ENCODE measurements around the gene MAN1A1.
A peak's percentile ranks its signal among the peaks of the same experiment; 100 is the strongest.
"Not testable (repeated sequence)": the region's sequence is repeated elsewhere in the genome, so short reads cannot be mapped to it uniquely, and the experiment has no call there.

MAN1A1 gene

DNA sequence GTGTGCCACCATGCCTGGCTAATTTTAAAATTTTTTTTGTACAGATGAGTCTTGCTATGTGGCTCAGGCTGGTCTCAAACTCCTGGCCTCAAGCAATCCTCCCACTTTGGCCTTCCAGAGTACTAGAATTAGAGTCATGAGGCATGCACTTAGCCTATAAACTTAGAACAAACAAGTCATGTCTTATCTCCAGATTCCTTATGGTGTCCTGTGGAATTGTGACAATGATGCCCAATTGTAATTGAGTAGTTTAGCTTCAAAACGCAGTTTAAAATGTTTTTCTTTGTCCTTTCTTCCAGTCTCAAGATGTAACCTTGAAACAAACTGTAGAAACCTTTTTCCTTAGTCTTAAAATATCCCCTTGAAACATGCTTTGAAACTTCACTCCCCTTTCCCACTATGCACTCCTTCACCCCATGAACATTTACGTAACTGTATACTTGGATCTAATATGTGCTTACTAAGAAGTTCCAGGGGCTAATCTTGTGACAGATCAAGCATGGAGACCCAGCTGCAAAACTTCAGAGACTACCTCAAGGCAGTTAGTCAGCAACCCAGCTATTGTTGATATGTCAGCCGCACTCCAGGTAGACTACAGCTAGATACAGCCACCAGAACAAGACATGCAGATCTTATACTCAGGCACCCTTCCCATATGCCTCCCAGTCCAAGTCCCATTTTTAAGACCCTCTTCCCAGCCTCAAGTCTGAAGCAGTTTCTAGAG, 46.2 kb downstream of the MAN1A1 start:
- DNase-seq (ENCODE audit: low read depth in 2 of 2): no peak

DNA sequence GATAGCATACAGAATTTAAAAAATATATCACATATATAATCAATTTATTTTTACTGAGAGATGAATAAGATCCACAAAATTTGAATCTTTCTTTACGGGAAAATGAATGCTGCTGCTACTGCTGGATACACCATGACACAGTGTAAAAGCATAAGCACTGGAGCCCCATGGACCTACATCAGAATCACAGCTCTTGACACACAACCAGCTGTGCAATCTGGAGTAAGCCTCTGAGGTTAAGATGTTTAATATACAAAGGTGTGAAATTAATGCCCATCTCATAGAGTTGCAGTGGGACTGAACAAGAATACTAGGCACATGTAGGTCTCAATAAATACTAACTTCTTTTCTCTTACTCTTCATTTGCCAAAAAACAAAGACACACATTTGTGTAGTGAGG, 48.1 kb downstream of the MAN1A1 start:
- DNase-seq (ENCODE audit: low read depth in 2 of 2): no peak

DNA sequence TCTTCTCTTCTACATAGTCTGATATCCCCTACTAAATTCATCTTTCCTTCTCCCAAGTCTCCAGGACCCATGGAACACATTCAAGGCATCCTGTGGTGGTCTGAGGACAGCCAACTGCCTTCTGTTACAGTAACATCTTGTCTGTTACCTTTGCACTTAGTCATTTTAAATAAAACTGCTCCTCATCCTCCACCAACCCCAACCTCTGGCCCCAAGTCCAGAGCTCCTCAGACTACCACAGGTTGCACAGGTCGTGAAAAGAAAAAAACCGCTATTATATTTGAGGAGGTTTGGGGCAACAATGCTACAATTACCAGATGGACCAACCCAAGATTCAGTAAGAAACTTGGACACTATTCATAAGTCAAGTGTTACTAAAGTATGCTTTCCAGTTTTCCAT, 49.9 kb downstream of the MAN1A1 start:
- DNase-seq (ENCODE audit: low read depth in 2 of 2): no peak

DNA sequence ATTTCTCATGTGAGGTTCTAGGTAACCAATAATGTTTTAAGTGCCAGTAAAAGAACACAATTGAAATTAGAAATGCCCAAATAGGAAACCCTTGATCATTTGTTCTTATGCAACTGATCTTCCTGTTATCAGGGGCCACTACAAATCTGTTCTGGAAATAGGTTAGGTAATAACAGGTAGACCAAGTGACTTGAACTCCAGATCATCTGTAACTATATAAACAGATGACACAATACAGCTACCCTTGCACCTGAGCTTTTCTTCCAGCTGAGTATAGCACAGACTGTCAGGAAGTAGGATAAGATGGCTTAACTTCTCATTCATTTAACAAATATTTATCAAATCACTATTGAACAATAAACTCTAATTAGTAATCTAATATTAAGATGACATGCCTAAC, 52.5 kb downstream of the MAN1A1 start:
- DNase-seq (ENCODE audit: low read depth in 2 of 2): no peak

DNA sequence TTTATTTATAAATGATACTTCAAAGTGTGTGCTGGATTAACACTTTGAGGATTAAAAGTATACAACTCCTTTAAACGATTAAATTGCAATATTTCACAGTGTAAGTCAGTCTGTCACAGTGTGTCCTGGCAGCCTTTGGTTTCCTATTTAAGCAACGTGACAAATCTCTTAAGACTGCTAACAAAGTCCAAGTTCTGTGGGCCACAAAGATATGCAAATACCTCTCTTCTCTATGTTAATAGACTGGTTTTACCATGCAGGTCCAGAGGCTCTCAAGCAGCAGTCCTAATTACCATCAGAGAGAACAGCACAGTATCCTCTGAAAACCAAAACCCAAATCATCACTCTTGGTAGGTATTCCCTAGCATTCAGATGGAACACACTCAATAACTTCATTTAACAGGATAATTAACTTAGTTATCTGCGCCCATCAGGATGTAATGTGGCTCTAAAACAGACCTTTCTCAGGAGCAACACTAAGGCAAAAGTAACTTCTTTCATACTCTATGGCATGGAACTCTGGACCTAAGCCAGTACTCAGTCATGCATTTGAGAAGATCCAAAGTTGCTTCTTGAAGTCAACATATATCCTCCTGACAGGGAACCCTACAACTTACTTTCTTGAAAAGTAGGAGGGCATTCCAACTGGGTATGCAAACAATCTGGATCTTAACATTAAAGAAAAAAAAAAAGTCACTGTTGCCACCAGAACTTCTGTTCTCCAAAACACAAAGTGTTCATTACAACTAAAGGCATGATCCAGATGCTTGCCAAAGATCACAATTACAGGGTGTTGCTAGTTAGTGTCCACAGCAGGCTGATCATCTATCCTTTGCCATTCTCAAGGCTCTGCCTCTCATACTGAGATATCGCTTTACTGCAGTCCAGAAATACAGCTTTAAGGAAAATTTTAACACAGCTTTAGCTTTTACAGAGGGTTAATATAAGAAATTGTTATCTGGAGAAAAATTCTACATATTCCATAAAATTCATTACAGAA, 53.2 kb downstream of the MAN1A1 start:
- DNase-seq (ENCODE audit: low read depth in 2 of 2): no peak

DNA sequence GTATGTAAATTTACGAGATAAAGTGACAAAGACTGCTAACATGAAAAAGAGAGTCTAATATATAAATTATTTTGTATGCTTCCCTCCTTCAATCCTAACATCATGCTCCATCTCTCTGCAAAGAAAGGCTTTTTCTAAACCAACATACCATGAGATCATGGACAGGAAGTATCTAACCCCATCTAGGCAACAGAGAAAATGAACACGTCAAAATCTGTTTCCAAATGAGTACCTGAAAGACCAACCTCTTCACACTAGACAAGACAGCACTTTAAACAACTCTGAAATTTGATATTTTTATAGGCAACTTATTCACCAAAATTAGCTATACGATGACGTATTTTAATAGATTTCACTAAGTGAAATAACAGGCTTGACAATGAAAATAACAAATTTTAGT, 54.6 kb downstream of the MAN1A1 start:
- DNase-seq (ENCODE audit: low read depth in 2 of 2): no peak

DNA sequence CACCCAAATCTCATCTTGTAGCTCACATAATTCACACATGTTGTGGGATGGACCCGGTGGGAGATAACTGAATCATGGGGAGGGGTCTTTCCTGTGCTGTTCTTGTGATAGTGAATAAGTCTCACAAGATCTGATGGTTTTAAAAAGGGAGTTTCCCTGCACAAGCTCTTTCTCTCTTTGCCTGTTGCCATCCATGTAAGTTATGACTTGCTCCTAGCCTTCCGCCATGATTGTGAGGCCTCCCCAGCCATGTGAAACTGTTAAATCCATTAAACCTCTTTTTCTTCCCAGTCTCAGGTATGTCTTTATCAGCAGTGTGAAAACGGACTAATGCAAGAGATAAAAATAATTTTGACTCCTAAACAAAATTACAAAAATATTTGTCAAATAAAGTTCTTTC, 58.5 kb downstream of the MAN1A1 start:
- not testable (repeated sequence) for DNase-seq (ENCODE audit: low read depth in 2 of 2)

DNA sequence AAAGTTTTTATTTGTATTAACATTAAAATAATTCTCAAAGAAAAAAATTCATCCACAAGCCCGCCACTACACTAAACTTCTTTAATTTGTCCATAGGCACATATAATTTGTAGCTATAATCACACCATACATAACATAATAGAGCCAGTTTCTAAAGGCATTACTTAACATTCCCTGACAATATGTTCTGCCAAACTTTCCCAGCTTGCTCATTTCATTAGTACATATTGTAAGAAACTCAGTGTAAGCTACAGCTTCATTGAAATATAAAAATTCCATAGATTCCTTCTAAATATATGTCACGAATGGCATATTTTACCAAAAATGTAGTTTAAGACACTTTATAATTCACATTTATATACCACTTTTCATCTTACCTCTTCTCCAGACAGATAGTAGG, 59.3 kb downstream of the MAN1A1 start:
- no peak for DNase-seq (ENCODE audit: low read depth in 2 of 2)

DNA sequence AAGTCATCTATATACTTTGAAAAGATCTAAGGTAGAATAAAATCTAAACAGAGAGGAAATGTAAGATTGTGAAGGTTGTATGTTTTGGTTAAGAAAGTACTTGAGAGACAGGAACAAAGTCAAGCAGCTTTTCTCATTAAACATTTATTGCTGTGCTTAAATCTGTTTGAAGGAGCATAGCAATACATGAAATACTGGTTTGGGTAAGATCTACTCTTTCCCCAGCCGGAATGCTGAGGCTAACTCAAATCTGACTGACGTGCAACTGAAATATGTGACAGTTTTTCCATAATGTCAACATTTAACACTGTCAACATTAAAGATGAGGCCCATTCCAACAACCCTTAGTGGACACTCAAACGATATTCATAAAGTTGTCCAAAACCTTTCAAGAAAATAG, 59.9 kb downstream of the MAN1A1 start:
- DNase-seq (ENCODE audit: low read depth in 2 of 2): no peak

DNA sequence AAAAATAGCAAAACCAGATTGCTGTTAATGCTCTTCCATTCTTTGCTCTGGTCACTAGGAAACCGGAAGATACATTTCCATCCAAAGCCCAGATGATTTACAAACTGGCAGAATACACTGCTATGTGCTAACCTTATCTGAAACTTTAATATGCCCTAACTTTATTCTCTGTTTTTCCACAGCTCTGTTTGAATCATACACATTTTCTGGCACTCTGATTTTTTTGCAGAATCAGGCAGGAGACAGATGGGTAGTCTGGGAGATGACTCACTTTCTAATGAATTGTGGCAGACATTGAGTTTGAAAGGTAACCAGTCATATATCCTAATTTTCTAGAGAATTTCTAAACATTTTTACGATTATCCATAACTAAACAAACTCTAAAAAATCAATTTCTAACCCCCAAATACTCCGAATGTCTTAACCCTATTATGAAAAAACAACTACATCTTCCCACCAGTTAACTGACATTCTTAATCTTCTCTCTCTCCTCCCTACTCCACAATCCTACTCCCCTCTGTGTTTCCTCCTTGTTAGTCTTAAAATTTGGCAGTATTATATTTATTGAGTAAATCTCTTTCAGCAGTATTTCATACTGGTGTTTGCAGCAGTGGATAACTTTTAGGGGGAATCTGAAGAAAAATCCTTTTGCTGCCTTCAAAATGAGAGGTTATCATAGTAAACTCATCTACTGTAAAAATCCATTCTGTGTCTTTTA, 63.5 kb downstream of the MAN1A1 start:
- DNase-seq (ENCODE audit: low read depth in 2 of 2): no peak

DNA sequence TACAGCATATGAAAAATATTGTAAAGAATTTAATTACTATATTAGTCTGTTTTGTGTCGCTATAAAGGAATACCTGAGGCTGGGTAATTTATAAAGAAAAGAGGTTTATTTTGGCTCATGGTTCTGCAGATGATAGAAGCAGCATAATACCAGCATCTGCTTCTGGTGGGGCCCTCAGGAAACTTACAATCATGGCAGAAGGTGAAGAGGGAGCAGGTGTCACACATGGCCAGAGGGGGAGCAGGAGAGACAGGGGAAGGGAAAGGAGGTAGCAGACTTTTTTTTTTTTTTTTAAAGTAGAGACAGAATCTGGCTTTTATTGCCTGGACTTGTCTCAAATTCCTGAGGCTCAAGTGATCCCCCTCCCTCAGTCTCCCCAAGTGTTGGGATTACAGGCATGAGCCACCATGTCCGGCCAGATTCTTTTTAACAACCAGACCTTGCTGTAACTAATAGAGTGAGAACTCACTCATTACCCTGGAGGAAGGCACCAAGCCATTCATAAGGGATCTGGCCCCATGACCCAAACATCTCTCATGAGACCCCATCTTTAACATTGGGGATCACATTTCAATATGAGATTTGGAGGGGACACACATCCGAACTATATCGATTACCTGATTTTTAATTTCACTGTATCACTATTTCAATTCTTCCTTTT, 64.6 kb downstream of the MAN1A1 start:
- DNase-seq (ENCODE audit: low read depth in 2 of 2): peak in 1 of 2 donors; percentile 12

DNA sequence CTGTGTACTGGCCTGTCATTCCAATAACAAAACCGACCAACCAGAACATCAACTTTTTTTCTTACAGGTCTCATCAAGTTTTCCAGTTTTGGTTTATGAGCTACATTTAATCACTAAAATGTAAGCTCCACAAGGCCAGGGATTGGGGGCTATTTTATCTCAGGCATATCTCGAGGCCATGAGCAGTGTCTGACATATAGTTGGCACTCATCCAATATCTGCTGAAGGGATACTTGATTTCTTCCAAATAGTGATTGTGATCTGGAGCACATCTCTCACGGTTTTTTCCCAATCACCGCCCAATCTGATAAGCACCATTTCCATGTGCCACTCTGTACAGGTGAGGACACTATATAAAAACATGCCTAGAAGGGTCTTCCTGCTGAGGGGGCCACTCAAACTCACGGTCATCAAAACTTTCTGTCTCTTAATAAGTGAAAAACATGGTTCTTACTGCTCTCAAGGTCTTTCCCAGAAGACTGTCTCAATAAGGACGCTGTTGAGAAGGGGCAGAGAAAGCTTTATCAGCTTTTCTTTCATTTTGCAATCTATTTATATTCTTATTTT, 65.5 kb downstream of the MAN1A1 start:
- DNase-seq (ENCODE audit: low read depth in 2 of 2): no peak

DNA sequence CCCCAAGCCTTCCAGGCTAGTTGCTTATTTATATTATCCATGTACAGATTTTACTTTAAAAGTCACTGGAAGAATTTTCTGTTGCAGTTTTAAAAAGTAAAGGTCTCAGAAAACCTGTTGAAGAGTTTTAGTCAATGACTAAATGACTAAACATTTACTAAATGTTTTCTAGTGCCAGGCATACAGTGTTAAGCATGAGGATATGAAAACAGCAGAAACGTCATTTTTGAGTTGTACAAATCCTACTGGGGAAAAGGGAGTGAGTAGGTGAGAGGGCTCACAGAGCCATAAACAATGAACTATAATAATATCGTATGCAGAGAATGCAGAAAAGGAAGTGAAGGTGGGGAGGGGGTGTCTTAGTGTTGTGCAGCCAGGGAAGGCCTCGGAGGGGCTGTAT, 66.3 kb downstream of the MAN1A1 start:
- no peak for DNase-seq (ENCODE audit: low read depth in 2 of 2)

DNA sequence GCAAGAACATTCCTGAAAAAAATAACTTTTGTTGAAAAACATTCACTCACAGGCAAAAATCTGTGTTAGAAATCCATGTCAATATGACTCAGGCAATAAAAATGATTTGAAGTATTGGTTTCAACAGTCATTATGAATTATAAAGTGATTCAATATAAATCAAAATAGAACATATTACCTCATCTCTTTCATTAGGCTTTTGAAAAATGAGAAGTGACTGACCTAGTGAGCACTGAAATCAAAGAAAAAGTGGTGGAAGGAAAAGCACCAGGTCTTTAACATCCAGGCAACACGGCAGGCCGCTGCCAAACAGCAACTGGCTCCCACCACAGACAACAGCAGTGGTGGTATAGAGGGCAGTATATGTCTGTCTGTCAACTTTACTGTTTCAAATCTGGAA, 68.9 kb downstream of the MAN1A1 start:
- no peak for DNase-seq (ENCODE audit: low read depth in 2 of 2)

DNA sequence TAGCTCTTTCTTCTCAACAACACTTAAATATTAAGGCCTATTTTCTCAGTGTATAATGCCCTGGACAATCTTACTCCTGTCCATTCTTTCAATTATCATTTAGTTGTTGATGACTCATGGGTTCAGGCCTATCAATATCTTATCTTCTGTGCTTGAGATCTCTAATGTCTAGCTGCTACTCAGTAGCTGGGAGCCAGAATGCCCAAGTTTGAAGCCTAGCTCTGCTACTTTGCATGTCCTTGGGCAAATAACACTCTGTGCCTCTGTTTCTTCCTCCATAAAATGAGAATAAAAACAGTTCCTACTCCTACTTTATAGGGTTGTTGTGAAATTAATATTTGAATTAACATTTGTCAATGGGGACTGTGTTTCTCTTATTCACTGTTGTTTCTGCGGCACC, 69.5 kb downstream of the MAN1A1 start:
- DNase-seq (ENCODE audit: low read depth in 2 of 2): no peak

DNA sequence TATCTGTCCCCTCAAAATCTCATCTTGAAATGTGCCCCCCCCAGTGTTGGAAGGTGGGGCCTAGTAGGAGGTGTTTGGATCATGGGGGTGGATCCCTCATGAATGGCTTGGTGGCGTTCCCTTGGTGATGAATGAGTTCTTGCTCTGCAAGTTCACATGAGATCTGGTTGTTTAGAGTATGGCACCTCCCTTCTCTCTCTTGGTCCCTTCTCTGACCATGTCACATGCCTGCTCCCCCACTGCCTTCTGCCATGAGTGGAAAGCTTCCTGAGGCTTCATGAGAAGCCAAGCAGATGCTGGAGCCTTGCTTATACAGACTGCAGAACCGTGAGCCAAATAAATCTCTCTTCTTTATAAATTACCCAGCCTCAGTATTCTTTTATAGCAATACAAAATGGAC, 70.9 kb downstream of the MAN1A1 start:
- DNase-seq (ENCODE audit: low read depth in 2 of 2): no peak

DNA sequence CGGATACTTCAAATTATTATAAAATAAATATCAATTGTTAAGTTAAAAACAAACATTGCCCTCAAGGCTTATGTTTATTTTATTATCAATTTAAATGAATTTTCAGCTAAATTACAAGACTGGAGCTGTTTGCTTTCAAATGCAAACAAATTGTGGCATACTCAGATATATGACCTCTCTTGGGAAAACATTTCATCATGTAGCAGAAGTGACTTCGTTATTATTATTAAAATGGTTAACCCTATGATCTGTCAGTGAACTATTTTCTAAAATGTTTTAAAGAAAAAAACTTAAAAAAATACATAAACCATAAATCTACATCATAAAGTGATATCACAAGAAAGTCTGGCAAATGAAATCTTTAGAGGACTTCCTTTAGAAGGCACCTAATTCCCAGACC, 72.5 kb downstream of the MAN1A1 start:
- DNase-seq (ENCODE audit: low read depth in 2 of 2): no peak

DNA sequence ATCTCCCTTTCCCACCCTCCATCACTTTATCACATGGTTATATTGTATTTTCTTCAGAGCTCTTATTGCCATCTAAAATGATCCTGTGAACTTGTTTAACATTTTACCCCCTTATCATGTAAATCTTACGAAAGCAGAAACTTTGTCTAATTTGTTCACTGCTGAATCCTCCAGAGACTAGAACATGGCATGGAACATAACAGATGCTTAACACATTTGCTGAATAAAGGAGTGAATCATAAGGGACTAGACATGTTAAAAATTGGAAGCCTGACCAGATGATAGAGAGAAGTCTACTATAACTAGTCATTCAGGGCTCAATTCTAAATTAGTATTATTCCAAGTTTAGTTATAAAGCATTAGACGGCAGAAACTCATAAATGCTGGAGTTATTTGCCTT, 73.3 kb downstream of the MAN1A1 start:
- DNase-seq (ENCODE audit: low read depth in 2 of 2): no peak

DNA sequence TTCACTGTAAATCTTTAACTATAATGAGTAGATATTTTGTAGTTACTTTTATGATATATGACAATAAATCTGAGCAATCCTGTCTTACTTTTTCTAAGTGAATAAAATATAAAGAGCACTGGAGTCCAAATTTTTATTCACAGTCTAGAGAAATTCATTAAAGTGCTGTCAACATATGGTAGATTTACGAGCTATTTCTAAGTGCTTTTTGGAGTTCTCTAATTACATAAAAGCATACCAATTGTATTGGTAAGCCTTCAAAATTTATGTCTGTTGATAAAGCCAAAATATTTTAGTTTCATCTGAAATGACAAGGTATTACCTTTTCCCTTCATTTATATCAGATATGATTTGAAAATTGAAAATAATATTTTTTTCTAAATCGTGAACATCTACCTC, 75.4 kb downstream of the MAN1A1 start:
- no peak for DNase-seq (ENCODE audit: low read depth in 2 of 2)

DNA sequence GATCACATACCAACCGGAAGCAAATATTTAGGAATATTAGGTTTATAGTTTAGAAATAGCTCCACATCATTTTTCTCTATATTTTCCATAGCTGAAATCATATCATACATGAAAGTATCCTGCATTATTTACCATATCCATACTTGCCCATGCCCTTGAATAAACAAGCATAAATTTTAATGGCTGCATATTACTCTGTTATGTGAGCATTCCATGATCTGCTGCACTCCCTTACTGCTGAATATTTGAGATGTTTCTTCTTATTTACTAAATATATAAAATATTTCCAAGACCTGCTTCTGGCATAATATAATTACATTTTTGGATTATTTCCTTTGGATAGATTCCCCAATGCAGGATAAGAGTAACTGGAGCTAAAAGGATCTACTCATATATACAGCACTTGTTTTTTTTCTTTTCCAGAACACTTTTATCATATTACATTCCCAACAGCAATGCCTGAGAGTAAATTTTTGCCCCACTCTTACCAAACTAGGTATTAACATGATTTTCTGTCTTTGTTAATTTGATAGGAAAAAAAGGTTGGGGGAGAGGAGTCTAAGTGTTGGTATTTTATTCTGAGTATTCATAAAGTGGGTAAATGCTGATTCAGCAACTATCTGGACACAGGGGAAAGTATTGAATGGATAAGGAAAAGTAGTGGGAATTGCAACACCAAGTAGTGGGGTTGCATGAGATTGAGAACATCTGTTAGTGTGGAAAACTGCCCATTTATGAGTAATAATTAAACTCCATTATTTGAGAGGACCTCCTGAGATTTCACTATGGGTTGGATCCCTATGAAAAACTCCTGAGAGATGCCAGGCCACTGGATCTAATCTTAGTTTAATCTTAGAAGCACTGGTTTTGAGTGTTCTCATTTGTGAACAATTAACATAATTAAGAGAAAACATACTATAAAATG, 76.0 kb downstream of the MAN1A1 start:
- no peak for DNase-seq (ENCODE audit: low read depth in 2 of 2)

Data from stimulated activated CD4-positive, alpha-beta T cell treated with anti-CD3 and anti-CD28 coated beads, Interleukin-4, amount 100 ng/mL, for 48 hours (primary cell).